Panc1 (cell line): ENCODE measurements around the gene ACSS1. TPM values are rescaled to one million over a fixed set of nuclear protein-coding genes. Genes with fewer than 3 reads are reported as not detected.

Experiments used
- ATAC-seq: fragments of 200-7000 bp; cut with Tn5 transposase; 2 replicates; pipeline ENCODE4 v1.9.1; 2020; ENCODE audit warnings: mild to moderate bottlenecking, moderate library complexity
- BruUV-seq: library from RNA; stranded (reverse); fragments of 400-500 nt; replicated peaks from 2 replicates; lab custom pipeline; 2021; lab: Mats Ljungman, UMichigan
- CTCF ChIA-PET: fragments of 300-600 bp; sonication (Branson Sonifier 250); formaldehyde crosslinking; loops from one replicate; lab custom pipeline; 2022; ENCODE audit warnings: antibody characterized with exemption; lab: Charles Lee
- POLR2A ChIA-PET: fragments of 300-600 bp; sonication (Branson Sonifier 250); formaldehyde crosslinking; loops from one replicate; lab custom pipeline; 2022; ENCODE audit warnings: antibody characterized with exemption; lab: Charles Lee
- DNase-seq: peaks from one replicate; pipeline ENCODE4 v3.0.0-alpha.2; 2010; ENCODE audit warnings: low read depth, low spot score
- H3K27ac ChIP-seq: 2 replicates; pipeline ENCODE4 v1.5.1; 2011; ENCODE audit warnings: mild to moderate bottlenecking, low read length, inconsistent platforms
- H3K27me3 ChIP-seq: fragments of 200-500 bp; sonication (Bioruptor generic); 2 replicates; pipeline ENCODE4 v1.6.0; 2014; ENCODE audit warnings: low read length, inconsistent platforms; ENCODE audit not compliant: control insufficient read depth, insufficient read depth
- H3K36me3 ChIP-seq: fragments of 200-500 bp; sonication (Bioruptor generic); 2 replicates; pipeline ENCODE4 v1.5.1; 2014; ENCODE audit warnings: inconsistent platforms, mild to moderate bottlenecking, low read length, moderate library complexity; ENCODE audit not compliant: control insufficient read depth, insufficient read depth
- H3K4me1 ChIP-seq: 2 replicates; pipeline ENCODE4 v1.5.1; 2011; ENCODE audit warnings: inconsistent platforms, mild to moderate bottlenecking, low read length, moderate library complexity; ENCODE audit not compliant: control insufficient read depth, insufficient read depth
- H3K4me3 ChIP-seq, 2 experiments: 2 replicates each; pipeline ENCODE4 v1.5.1; 2011 to 2012; ENCODE audit warnings: low read depth in 2 of 2, low read length in 2 of 2, mild to moderate bottlenecking in 2 of 2, inconsistent platforms in 1 of 2, moderate library complexity in 1 of 2
- H3K9me3 ChIP-seq: fragments of 200-500 bp; sonication (Bioruptor generic); 2 replicates; pipeline ENCODE4 v1.5.1; 2014; ENCODE audit warnings: low read depth, mild to moderate bottlenecking, inconsistent platforms, low read length, moderate library complexity; ENCODE audit not compliant: control insufficient read depth, insufficient read depth
- CTCF ChIP-seq: fragments of 450-650 bp; IDR thresholded peaks from 2 replicates; pipeline ENCODE4 v1.5.1; 2017; ENCODE audit warnings: mild to moderate bottlenecking
- POLR2AphosphoS5 ChIP-seq: IDR thresholded peaks from 2 replicates; pipeline ENCODE4 v1.6.1; 2012; ENCODE audit warnings: mild to moderate bottlenecking, low read depth, low read length, moderate library complexity
- REST ChIP-seq, 2 experiments: IDR thresholded peaks; 2 replicates each; pipeline ENCODE4 v1.6.1; 2011 to 2012; ENCODE audit warnings: low read depth in 2 of 2, control low read depth in 1 of 2, low read length in 1 of 2, mild to moderate bottlenecking in 1 of 2, moderate library complexity in 1 of 2; ENCODE audit not compliant: insufficient read depth in 1 of 2
- SIN3A ChIP-seq: IDR thresholded peaks from 2 replicates; pipeline ENCODE4 v1.6.1; 2012; ENCODE audit warnings: low read depth, mild to moderate bottlenecking, low read length, moderate library complexity, borderline replicate concordance; ENCODE audit not compliant: insufficient read depth
- TCF7L2 ChIP-seq: IDR thresholded peaks from 2 replicates; pipeline ENCODE4 v1.6.1; 2011; ENCODE audit warnings: mild to moderate bottlenecking, low read depth, low read length, inconsistent platforms
- in situ Hi-C: cut with HindIII; loops from 2 replicates; pipeline ENCODE4 v1.10.0; 2016; ENCODE audit warnings: low sequenced_read_pairs, low pct_unique_long_range_greater_than_20kb
- intact Hi-C: fragments of 100-400 bp; cut with micrococcal nuclease; formaldehyde crosslinking; loops from one replicate; pipeline ENCODE4 v1.10.0; 2022; ENCODE audit not compliant: unreplicated experiment
- total RNA-seq: library from RNA; stranded (reverse); gene quantifications from one replicate; pipeline ENCODE4 v1.2.1, GENCODE V29; 2021; ENCODE audit not compliant: unreplicated experiment

Gene ACSS1
- total RNA-seq, 1 experiment from 2014 or later: 32.2 TPM

- no peaks in the 10 kb centered on the region; the same call in 1 of the 2 replicates for H3K27me3 ChIP-seq
- ATAC-seq (peak; percentile 68), DNase-seq (no peak)
- BruUV-seq: no TSS peak
- in situ Hi-C loops (no loop called here), intact Hi-C loops (loop anchor here (5.0 kb wide), 1 partner anchor 93 kb away; no protein-coding TSS in a partner anchor)
- ChIA-PET POLR2A (no interaction called here), CTCF (interaction anchor here (0.7 kb wide), 1 partner anchor 11 kb away, joined by 12 read pairs; no protein-coding TSS in a partner anchor)
- H3K4me3 ChIP-seq: peak overlapping the region; percentile 39 to 67
- H3K27ac ChIP-seq: peak overlapping the region; percentile 29; the same call in 1 of the 2 replicates
- H3K4me1 ChIP-seq: peaks cover 14% of the 10 kb centered on the region
- no peaks in the 10 kb centered on the region for H3K36me3 ChIP-seq
- no peaks in the 10 kb centered on the region for H3K9me3 ChIP-seq
- no peak for TF ChIP-seq CTCF
- no peak for TF ChIP-seq POLR2AphosphoS5
- TF ChIP-seq TCF7L2: no peak
- no peak for TF ChIP-seq REST (IDR thresholded peaks at IDR 0.05; ENCODE audit: insufficient read depth in 1 of 2, low read depth in 2 of 2, low read length in 1 of 2)
- no peak for TF ChIP-seq SIN3A
Measured at GRCh38 chr20:25084626-25085187, 26.8 kb upstream of the ACSS1 start.

GRCh38 chr20:25083773-25084625 is 26.1 kb upstream of the ACSS1 start:
- Histone ChIP-seq H3K4me1 (peaks cover 14% of the 10 kb centered on the region), H3K4me3 (peak overlapping the region; percentile 39 to 67), H3K27ac (peak overlapping the region; percentile 29; the same call in 1 of the 2 replicates), H3K27me3 (no peaks in the 10 kb centered on the region; the same call in 1 of the 2 replicates), H3K36me3 (no peaks in the 10 kb centered on the region), H3K9me3 (no peaks in the 10 kb centered on the region)
- DNase-seq (no peak), ATAC-seq (peak; percentile 64)
- no peak for TF ChIP-seq SIN3A
- no peak for TF ChIP-seq REST (IDR thresholded peaks at IDR 0.05; ENCODE audit: insufficient read depth in 1 of 2, low read depth in 2 of 2, low read length in 1 of 2)
- no peak for TF ChIP-seq POLR2AphosphoS5
- TF ChIP-seq CTCF: no peak
- no peak for TF ChIP-seq TCF7L2
- ChIA-PET CTCF (no interaction called here), POLR2A (no interaction called here)
- intact Hi-C loops (loop anchor here (5.0 kb wide), 1 partner anchor 93 kb away; no protein-coding TSS in a partner anchor), in situ Hi-C loops (no loop called here)
- BruUV-seq: no TSS peak
